ENCODE data around the gene EPHA7.

GRCh38 chr6:93369586-93370134, 49.7 kb downstream of the EPHA7 start:
- TF ChIP-seq POLR2A (IDR thresholded peaks at IDR 0.05; ENCODE audit: low read depth, low read length) (no peak), POLR2AphosphoS5 (IDR thresholded peaks at IDR 0.05; ENCODE audit: low read depth, low read length) (no peak), TAF1 (IDR thresholded peaks at IDR 0.05; ENCODE audit: low read depth, low read length) (no peak)

Measured in GM12891 (cell line).